Activated T-cell treated with anti-CD3 and anti-CD28 coated beads, Interleukin-2, amount 50 U/mL, for 4 hours (primary cell): Measurements from ENCODE around the gene CLEC12A. TPM values are rescaled to one million over a fixed set of nuclear protein-coding genes. Genes with fewer than 3 reads are reported as not detected.

ENCODE experiments used
- ATAC-seq, 2 donors: fragments of 200-7000 bp; cut with Tn5 transposase; one replicate each; pipeline ENCODE4 v1.10.0; 2021
- DNase-seq: peaks from one replicate; pipeline ENCODE4 v3.0.0-alpha.2; 2020
- H3K27me3 Mint-ChIP-seq: one replicate; pipeline ENCODE4 v1.8.0; 2021; ENCODE audit warnings: low read depth, mixed read lengths
- H3K36me3 Mint-ChIP-seq: one replicate; pipeline ENCODE4 v1.8.0; 2022; ENCODE audit warnings: mixed read lengths; ENCODE audit not compliant: insufficient read depth
- H3K4me1 Mint-ChIP-seq: one replicate; pipeline ENCODE4 v1.8.0; 2021; ENCODE audit warnings: low read depth, mixed read lengths
- H3K4me3 Mint-ChIP-seq: one replicate; pipeline ENCODE4 v1.8.0; 2021; ENCODE audit warnings: mild to moderate bottlenecking, moderate library complexity, mixed read lengths
- H3K9me3 Mint-ChIP-seq: one replicate; pipeline ENCODE4 v1.8.0; 2021; ENCODE audit warnings: mixed read lengths
- total RNA-seq, 3 donors: library from RNA; stranded (reverse); gene quantifications; one replicate each; pipeline ENCODE4 v1.2.1, GENCODE V29; 2021

CLEC12A gene
- total RNA-seq: not detected

DNA sequence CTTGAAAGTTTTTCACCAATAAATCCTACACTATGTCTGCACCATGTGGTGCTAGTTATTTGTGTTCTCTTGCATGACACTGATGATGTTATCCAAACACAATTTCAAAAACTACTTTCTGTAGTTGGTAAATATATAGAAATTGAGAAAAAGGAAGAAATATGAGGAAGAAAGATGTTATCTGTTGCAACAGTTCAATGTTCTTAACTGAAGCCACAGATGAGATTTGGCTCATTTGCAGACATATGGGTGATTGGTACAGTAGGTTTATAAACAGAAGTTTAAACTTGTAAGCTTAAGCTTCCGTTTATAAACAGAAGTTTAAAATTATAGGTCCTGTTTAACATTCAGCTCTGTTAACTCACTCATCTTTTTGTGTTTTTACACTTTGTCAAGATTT is at the start of gene CLEC12A:
CLEC12A (plus strand) TSS at position 229 of the 400 bp plus-strand sequence. CDS start 188 bp downstream, outside the sequence.
- ATAC-seq: no peak
- DNase-seq: no peak
- Mint-ChIP-seq H3K27me3 (peaks cover 8% of the 10 kb centered on the region), H3K4me3 (no peak within 1 kb of the TSS), H3K9me3 (peaks cover 4% of the 10 kb centered on the region), H3K4me1 (no peaks in the 10 kb centered on the region), H3K36me3 (no peaks in the 10 kb centered on the region)

- H3K4me1 Mint-ChIP-seq: peaks cover 11% of the 10 kb centered on the region
- no peak overlapping the region for H3K4me3 Mint-ChIP-seq
- H3K9me3 Mint-ChIP-seq: no peaks in the 10 kb centered on the region
- ATAC-seq (no peak), DNase-seq (no peak)
- no peaks in the 10 kb centered on the region for H3K36me3 Mint-ChIP-seq
- H3K27me3 Mint-ChIP-seq: peaks cover 2% of the 10 kb centered on the region
These were observed 48.8 kb upstream of the CLEC12A start for GRCh38 chr12:9922429-9922828.

- H3K27me3 Mint-ChIP-seq: peaks cover 5% of the 10 kb centered on the region
- H3K4me3 Mint-ChIP-seq: peak overlapping the region; percentile 65
- no peaks in the 10 kb centered on the region for H3K36me3 Mint-ChIP-seq
- peak in 1 of 2 donors; percentile 50 for ATAC-seq
- no peaks in the 10 kb centered on the region for H3K9me3 Mint-ChIP-seq
- peak; percentile 6 for DNase-seq
- peaks cover 11% of the 10 kb centered on the region for H3K4me1 Mint-ChIP-seq
These were observed 45.4 kb upstream of the CLEC12A start for GRCh38 chr12:9925705-9926393.

- peaks cover 11% of the 10 kb centered on the region for H3K4me1 Mint-ChIP-seq
- no peak overlapping the region for H3K4me3 Mint-ChIP-seq
- peaks cover 5% of the 10 kb centered on the region for H3K27me3 Mint-ChIP-seq
- no peaks in the 10 kb centered on the region for H3K9me3 Mint-ChIP-seq
- ATAC-seq: no peak
- no peaks in the 10 kb centered on the region for H3K36me3 Mint-ChIP-seq
- no peak for DNase-seq
These were observed 44.3 kb upstream of the CLEC12A start for GRCh38 chr12:9926876-9927275.

- no peaks in the 10 kb centered on the region for H3K9me3 Mint-ChIP-seq
- no peak for DNase-seq
- H3K4me1 Mint-ChIP-seq: peaks cover 3% of the 10 kb centered on the region
- H3K27me3 Mint-ChIP-seq: peaks cover 5% of the 10 kb centered on the region
- no peaks in the 10 kb centered on the region for H3K36me3 Mint-ChIP-seq
- no peak overlapping the region for H3K4me3 Mint-ChIP-seq
- ATAC-seq: peak in 1 of 2 donors; percentile 18
These were observed 42.6 kb upstream of the CLEC12A start for GRCh38 chr12:9928607-9929006.

DNA sequence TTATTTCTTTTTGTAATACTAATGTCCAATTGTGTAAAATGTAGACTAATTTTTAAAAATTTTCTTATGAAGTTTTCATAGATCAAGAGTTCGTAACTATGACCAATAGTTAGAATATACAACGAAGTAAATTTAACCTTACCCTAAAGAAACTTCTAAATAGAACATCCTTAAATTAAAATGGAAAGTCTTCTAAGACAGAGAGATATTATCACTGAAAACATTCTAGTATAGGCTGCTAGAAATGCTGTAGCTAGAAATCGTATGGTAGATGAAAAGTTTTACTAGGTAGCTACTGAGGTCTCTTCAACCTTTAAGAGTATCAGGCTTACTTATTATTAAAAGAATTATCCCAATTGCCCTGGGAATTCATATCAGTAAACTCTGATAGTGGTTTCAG is 40.0 kb upstream of the CLEC12A start:
- Mint-ChIP-seq H3K9me3 (no peaks in the 10 kb centered on the region), H3K4me3 (no peak overlapping the region), H3K27me3 (peaks cover 5% of the 10 kb centered on the region), H3K4me1 (no peaks in the 10 kb centered on the region), H3K36me3 (no peaks in the 10 kb centered on the region)
- DNase-seq (no peak), ATAC-seq (no peak)

DNA sequence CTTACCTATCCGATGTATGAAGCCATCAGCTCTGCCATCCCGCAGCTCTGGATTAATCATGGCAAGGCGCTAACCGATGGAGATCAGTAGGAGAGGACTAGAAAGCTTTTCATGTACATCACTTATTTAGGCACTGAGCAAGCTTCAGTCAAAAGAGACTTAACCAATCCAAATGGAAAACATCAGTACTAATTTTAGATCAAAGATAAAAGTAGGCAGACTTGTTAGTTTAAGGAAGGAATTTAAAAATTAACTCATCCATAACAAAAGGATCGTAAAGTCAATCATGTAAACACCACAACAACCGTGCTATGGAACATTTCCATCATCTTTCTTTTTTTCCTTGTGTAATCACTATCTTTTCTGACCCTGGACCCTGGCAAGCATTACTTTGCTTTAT is 38.9 kb upstream of the CLEC12A start, which contains the start of gene CLEC2A:
CLEC2A (minus strand) TSS at position 101 of the 400 bp plus-strand sequence; CDS start at position 60, 41 bp downstream.
- no peak for ATAC-seq

GRCh38 chr12:9933958-9934357 is 37.3 kb upstream of the CLEC12A start:
- Mint-ChIP-seq H3K4me1 (no peaks in the 10 kb centered on the region), H3K27me3 (peaks cover 3% of the 10 kb centered on the region), H3K9me3 (no peaks in the 10 kb centered on the region), H3K4me3 (no peak overlapping the region), H3K36me3 (no peaks in the 10 kb centered on the region)
- DNase-seq (no peak), ATAC-seq (no peak)

More for the DNA sequence above, 38.9 kb upstream of the CLEC12A start, which contains the start of gene CLEC2A:
- H3K27me3 Mint-ChIP-seq: peaks cover 4% of the 10 kb centered on the region
- no peaks in the 10 kb centered on the region for H3K4me1 Mint-ChIP-seq
- no peak for DNase-seq
- H3K4me3 Mint-ChIP-seq: no peak within 1 kb of the TSS
- H3K36me3 Mint-ChIP-seq: no peaks in the 10 kb centered on the region
- H3K9me3 Mint-ChIP-seq: no peaks in the 10 kb centered on the region

GRCh38 chr12:9935026-9935425 is 36.2 kb upstream of the CLEC12A start:
- ATAC-seq (no peak), DNase-seq (no peak)
- Mint-ChIP-seq H3K36me3 (no peaks in the 10 kb centered on the region), H3K4me1 (no peaks in the 10 kb centered on the region), H3K27me3 (peaks cover 7% of the 10 kb centered on the region), H3K9me3 (no peaks in the 10 kb centered on the region), H3K4me3 (no peak overlapping the region)

DNA sequence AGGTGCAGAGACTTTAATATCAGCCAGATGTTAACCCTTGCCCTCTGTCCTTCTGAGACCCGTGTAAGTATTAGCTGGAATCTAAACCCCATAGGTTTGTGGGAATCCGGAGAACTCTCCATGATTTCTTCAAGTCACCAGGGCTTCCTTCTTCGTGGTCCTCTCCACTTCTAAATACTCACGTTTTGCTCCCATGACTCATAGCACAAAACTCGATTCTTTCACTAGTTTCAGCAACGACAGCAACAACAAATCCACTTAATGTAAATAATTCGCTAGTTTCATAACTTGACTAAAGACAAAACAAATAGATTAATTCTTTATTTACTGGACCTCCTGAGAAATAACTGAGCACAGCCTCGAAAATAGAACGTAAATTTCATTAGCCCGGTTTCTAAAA is 34.6 kb upstream of the CLEC12A start:
- DNase-seq (no peak), ATAC-seq (no peak)
- Mint-ChIP-seq H3K36me3 (no peaks in the 10 kb centered on the region), H3K9me3 (no peaks in the 10 kb centered on the region), H3K27me3 (peaks cover 13% of the 10 kb centered on the region), H3K4me3 (no peak overlapping the region), H3K4me1 (no peaks in the 10 kb centered on the region)

DNA sequence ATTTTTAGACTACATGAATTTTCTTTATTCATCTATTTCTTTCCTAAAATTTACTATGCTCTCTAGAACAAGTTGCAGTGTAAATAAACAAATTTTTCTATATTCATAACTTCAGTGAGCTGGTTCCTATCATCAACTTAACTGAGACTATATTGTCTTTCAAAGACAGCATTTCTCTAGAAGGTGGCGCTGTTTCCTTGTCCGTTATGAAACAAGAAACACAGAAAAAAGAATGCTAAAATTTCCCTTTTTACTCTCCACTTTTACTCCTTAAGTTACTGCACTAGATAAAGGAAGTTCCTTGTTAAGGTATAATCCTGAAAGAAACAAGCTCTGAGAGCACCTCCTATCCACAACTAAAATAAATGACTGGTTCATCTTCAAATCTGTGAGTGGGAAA is 30.8 kb upstream of the CLEC12A start:
- Mint-ChIP-seq H3K4me1 (peaks cover 12% of the 10 kb centered on the region), H3K36me3 (no peaks in the 10 kb centered on the region), H3K9me3 (no peaks in the 10 kb centered on the region), H3K27me3 (peaks cover 15% of the 10 kb centered on the region), H3K4me3 (no peak overlapping the region)
- ATAC-seq (no peak), DNase-seq (no peak)

- Mint-ChIP-seq H3K27me3 (peaks cover 14% of the 10 kb centered on the region), H3K4me3 (no peak overlapping the region), H3K9me3 (no peaks in the 10 kb centered on the region), H3K4me1 (peaks cover 12% of the 10 kb centered on the region), H3K36me3 (no peaks in the 10 kb centered on the region)
- ATAC-seq (no peak), DNase-seq (no peak)
These were observed 29.4 kb upstream of the CLEC12A start for GRCh38 chr12:9941838-9942237.

GRCh38 chr12:9943240-9943639 is 28.0 kb upstream of the CLEC12A start:
- ATAC-seq (peak in 1 of 2 donors; percentile 50), DNase-seq (no peak)
- Mint-ChIP-seq H3K27me3 (peaks cover 14% of the 10 kb centered on the region), H3K4me3 (peak overlapping the region; percentile 68), H3K4me1 (peaks cover 18% of the 10 kb centered on the region), H3K36me3 (no peaks in the 10 kb centered on the region), H3K9me3 (no peaks in the 10 kb centered on the region)

- DNase-seq: no peak
- H3K4me3 Mint-ChIP-seq: no peak overlapping the region
- H3K27me3 Mint-ChIP-seq: peaks cover 8% of the 10 kb centered on the region
- H3K9me3 Mint-ChIP-seq: no peaks in the 10 kb centered on the region
- peaks cover 28% of the 10 kb centered on the region for H3K4me1 Mint-ChIP-seq
- ATAC-seq: no peak
- H3K36me3 Mint-ChIP-seq: no peaks in the 10 kb centered on the region
These were observed 26.8 kb upstream of the CLEC12A start for GRCh38 chr12:9944391-9944790.

- no peak for ATAC-seq
- H3K4me1 Mint-ChIP-seq: peaks cover 50% of the 10 kb centered on the region
These were observed 23.5 kb upstream of the CLEC12A start for GRCh38 chr12:9947674-9948073.

More at GRCh38 chr12:9947674-9948073, 23.5 kb upstream of the CLEC12A start:
- no peaks in the 10 kb centered on the region for H3K9me3 Mint-ChIP-seq
- H3K36me3 Mint-ChIP-seq: no peaks in the 10 kb centered on the region
- no peak for DNase-seq
- H3K27me3 Mint-ChIP-seq: peaks cover 2% of the 10 kb centered on the region
- H3K4me3 Mint-ChIP-seq: no peak overlapping the region
